GM12874 (cell line): ENCODE data around the gene CD300C.

ENCODE experiments used
- TF ChIP-seq, protein P1 (sequence below): IDR thresholded peaks from 2 replicates; pipeline ENCODE4 v1.5.1; 2011; ENCODE audit warnings: low read depth, mild to moderate bottlenecking, control low read depth, low read length, moderate library complexity; ENCODE audit not compliant: insufficient read depth

The CD300C gene

DNA sequence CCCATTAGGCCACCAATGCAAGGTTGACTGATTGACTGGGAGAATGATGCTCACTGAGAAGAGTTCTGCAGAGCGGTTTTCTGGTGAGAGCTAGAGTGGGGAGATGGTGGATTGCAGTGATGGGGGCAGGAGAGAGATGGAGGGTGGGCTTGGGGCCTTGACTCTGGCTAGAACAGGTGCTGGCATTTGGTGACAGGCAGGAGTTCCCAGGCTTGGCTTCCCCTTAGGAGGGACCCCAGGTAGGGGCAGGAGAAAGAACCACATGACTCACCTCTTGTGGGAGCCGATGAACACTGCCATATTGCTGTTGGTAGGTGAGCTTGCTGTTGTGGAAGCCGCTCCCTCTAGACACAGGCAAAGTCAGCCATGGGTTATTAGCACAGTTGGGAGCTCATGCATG lies 22.6 kb downstream of the CD300C start:
- TF ChIP-seq, protein P1, sequence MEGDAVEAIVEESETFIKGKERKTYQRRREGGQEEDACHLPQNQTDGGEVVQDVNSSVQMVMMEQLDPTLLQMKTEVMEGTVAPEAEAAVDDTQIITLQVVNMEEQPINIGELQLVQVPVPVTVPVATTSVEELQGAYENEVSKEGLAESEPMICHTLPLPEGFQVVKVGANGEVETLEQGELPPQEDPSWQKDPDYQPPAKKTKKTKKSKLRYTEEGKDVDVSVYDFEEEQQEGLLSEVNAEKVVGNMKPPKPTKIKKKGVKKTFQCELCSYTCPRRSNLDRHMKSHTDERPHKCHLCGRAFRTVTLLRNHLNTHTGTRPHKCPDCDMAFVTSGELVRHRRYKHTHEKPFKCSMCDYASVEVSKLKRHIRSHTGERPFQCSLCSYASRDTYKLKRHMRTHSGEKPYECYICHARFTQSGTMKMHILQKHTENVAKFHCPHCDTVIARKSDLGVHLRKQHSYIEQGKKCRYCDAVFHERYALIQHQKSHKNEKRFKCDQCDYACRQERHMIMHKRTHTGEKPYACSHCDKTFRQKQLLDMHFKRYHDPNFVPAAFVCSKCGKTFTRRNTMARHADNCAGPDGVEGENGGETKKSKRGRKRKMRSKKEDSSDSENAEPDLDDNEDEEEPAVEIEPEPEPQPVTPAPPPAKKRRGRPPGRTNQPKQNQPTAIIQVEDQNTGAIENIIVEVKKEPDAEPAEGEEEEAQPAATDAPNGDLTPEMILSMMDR: no peak

DNA sequence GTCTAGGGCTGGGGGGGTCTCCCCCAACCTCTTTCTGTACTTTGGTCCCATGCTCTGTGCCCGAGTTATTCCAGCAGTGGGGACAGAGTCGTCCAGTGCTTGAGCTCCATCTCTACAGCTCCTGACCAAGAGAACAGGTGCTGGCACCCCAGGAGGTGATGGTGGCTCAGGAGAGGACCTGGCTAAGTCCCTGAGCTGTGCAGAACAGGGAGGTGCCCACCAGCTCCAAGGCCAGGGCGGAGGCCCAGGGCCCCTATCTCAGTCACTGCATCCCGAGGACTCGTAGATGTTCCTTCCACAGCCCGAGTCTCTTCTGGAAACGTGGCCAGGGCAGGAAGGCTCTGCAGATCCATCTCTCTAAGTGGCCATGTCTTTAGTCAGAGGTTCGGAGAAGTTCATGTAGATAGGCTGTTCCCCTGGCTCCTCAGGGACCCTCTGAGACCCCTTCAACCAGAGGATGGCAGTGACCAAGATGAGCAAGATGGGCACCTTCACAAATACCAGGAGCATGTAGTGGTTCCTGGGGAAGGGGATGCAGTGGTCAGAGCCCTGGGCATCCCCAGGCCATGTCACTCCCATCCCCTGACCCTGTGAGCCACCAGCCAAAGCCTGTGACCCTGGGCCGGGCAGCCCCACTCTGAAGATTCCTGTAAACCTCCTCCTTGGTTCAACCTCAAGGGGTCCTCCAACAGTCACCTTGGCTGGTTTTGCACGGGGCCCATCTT lies 23.4 kb downstream of the CD300C start:
- TF ChIP-seq, protein P1: no peak

DNA sequence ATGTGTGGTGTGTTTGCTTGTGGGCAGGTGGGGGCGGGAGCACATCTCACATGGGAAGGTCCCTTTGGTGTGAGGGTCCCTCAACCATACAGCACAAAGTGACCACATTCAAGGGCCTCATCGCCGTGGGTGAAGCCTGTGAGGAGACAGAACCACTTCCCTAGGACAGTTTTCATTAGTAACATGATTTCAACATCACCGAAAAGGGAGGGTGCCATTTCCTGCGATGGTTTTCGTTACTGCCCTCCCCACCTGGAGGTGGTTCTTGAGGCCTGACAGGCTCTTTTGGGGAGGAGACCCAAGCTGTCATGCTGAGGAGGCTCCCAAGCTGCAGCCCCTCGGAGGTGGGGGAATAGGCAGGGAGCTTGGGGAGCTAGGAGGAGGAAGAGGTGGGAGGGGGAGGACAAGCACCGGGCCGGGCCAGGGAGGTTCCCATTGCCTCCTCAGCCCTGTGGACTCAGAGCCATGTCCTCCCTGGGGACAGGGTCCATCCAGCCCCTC lies 24.2 kb downstream of the CD300C start:
- TF ChIP-seq, protein P1: no peak

DNA sequence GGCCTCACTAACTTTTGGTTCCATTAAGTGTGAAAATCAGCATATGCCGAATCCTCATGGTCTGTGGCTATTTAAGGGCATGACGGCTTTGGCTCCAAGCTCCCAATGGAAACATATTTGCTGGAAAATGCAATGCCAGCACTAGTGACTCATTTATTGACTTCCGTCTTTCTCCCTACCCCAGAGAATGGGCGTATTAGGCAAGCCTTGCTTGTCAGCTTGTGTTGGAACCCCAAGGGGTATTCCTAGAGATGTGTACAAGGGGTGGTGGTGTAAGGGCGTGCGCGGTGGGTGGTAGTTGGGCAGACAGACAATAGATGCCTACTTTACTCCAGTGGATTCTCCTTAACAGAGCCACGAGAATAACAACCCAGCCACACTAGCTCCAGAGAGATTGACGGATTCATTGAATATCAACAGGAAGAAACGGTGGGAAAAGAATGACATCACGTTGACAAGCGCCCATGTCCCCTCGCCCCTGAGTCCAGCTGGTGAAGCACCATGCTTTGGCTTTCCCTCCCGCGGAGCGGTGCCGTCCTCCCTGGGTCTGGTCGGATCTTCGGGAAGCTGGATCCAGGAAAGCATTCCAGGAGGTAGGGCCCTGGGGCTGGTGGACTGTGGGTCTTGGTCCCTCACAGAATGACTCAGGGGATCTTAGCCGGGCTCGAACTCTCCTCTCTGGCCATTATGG lies 25.0 kb downstream of the CD300C start:
- TF ChIP-seq, protein P1: no peak

DNA sequence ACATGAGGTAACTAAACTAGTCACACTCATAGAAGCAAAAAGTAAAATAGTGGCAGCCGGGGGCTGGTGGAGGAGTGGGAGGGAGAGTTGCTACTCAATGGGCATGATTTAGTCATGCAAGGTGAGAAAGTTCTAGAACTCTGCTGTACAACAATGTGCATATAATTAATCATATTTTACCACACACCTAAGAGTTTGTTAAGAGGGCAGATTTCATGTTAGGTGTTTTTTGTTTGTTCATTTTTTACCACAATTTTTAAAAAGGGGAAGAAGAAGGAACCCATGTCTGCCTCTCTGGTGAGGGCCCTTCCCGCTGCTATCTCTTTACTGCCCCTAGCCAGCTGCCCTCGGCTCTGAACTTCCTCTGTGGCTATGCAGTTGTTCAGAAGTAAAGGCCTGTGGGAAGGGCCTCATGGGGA lies 25.9 kb downstream of the CD300C start:
- TF ChIP-seq, protein P1: no peak

DNA sequence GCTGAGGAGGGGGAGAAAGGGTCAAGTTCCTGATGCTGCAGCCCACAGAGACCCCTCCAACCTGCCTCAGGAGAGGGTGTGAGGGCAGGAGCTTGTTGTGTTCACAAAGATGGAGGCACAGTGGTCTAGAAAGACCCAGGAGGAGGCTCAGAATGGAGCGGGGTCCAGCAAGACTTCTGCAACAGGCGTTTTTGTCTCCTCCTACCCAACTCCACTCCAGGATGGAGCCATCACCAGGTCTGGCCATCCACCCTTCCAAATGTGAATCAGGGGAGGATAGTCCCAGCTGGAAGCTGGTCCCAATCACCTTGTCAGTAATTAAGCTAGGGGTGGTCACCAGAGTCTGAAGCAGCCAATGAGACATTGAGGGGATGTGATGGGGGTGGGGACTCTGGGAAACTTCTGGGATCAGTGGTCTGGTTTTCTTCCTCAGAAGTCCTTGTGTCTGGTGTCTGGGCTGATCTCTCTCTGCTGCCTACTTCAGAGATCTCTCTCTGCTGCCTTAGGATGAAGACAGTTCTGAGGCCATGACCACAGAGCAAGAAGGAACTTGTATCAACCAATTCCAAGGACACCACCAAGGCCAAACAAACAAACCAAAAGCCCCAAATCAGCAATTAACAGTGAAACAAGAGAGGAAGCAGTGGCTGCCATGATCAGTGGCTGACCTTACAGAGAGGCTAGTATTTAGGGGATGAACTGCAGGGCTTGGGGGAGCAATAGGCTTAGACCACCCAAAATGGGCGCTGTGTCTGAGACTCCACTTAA lies 29.2 kb downstream of the CD300C start:
- TF ChIP-seq, protein P1: no peak

DNA sequence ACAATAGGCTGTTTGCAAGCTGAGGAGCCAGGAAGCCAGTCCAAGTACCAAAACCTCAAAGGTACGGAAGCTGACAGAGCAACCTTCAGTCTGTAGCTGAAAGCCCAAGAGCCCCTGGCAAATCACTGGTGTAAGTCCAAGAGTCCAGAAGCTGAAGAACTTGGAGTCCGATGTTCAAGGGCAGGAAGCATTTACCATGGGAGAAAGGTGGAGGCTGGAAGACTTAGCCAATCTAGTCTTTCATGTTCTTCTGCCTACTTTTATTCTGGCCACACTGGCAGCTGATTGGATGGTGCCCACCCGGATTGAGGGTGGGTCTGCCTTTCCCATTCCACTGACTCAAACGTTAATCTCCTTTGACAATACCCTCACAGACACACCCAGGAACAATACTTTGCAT lies 30.0 kb downstream of the CD300C start:
- TF ChIP-seq, protein P1: no peak
